Keratinocyte (primary cell): ENCODE data around the gene VEZF1.

Experiments used
- EZH2 ChIP-seq: IDR thresholded peaks from one replicate; pipeline ENCODE4 v1.6.1; 2012; ENCODE audit warnings: inconsistent platforms, mild to moderate bottlenecking, low read length, moderate library complexity
- TF ChIP-seq, protein P1 (sequence below), 3 experiments: IDR thresholded peaks in 1 of 3; conservative IDR thresholded peaks in 1 of 3; optimal IDR thresholded peaks in 1 of 3; 2 replicates in 2 of 3; 3 replicates in 1 of 3; pipeline versions ENCODE3 to v1.5.1; 2011; ENCODE audit warnings: low read length in 3 of 3, mild to moderate bottlenecking in 3 of 3, moderate library complexity in 2 of 3, control low read depth in 1 of 3, inconsistent platforms in 1 of 3; ENCODE audit not compliant: insufficient read depth in 2 of 3; ENCODE audit errors: extremely low read depth in 1 of 3

DNA sequence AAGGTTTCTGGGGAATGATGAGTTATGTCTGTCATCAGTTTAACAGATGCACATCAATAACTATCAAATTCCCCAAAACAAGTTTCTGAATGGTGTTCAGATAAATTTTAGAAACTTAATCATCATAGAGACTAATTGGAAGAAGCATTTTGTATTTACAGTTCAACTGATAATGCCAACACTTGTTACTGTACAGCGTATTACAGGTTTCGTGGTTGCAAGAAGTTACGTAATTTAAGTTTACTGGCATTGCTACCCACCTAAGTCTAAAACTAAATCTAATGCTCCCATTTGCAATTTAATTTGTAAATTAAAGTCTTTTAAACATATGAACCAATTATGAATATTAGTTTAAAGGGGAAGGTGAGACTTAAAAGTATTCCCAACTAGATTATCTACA is 16.0 kb upstream of the VEZF1 start:
- TF ChIP-seq, protein P1, sequence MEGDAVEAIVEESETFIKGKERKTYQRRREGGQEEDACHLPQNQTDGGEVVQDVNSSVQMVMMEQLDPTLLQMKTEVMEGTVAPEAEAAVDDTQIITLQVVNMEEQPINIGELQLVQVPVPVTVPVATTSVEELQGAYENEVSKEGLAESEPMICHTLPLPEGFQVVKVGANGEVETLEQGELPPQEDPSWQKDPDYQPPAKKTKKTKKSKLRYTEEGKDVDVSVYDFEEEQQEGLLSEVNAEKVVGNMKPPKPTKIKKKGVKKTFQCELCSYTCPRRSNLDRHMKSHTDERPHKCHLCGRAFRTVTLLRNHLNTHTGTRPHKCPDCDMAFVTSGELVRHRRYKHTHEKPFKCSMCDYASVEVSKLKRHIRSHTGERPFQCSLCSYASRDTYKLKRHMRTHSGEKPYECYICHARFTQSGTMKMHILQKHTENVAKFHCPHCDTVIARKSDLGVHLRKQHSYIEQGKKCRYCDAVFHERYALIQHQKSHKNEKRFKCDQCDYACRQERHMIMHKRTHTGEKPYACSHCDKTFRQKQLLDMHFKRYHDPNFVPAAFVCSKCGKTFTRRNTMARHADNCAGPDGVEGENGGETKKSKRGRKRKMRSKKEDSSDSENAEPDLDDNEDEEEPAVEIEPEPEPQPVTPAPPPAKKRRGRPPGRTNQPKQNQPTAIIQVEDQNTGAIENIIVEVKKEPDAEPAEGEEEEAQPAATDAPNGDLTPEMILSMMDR (optimal IDR thresholded peaks at IDR 0.05 in 1 of 3, IDR thresholded peaks at IDR 0.05 in 1 of 3, conservative IDR thresholded peaks at IDR 0.05 in 1 of 3; ENCODE audit: extremely low read depth in 1 of 3, insufficient read depth in 2 of 3, low read length in 3 of 3), result no peak
- TF ChIP-seq EZH2, result no peak
